H1 (cell line): Measurements from ENCODE around the gene UNC119B. TPM values are rescaled to one million over a fixed set of nuclear protein-coding genes. Genes with fewer than 3 reads are reported as not detected.

Experiments
- CREB1 ChIP-seq: IDR thresholded peaks from 2 replicates; pipeline ENCODE4 v1.6.1; 2012; ENCODE audit warnings: inconsistent platforms
- EGR1 ChIP-seq: IDR thresholded peaks from 2 replicates; pipeline ENCODE4 v1.6.1; 2011; ENCODE audit warnings: low read depth, low read length, borderline replicate concordance
- EP300 ChIP-seq, 2 experiments: IDR thresholded peaks; 1 replicate in 1 of 2; 2 replicates in 1 of 2; pipeline ENCODE4 v1.6.1; 2011 to 2012; ENCODE audit warnings: low read depth in 2 of 2, low read length in 2 of 2, mild to moderate bottlenecking in 2 of 2, borderline replicate concordance in 1 of 2, inconsistent platforms in 1 of 2, moderate library complexity in 1 of 2
- EZH2 ChIP-seq: fragments of 200-600 bp; sonication (generic); IDR thresholded peaks from 2 replicates; pipeline ENCODE4 v1.7.1; 2012; ENCODE audit warnings: low read depth, mild to moderate bottlenecking, moderate library complexity, low read length, inconsistent platforms; ENCODE audit not compliant: severe bottlenecking
- JUN ChIP-seq: IDR thresholded peaks from 2 replicates; pipeline ENCODE4 v1.6.1; 2011; ENCODE audit warnings: low read depth, mild to moderate bottlenecking, improper control_type of control experiment, low read length
- RXRA ChIP-seq: IDR thresholded peaks from 2 replicates; pipeline ENCODE4 v1.6.1; 2011; ENCODE audit warnings: low read depth, mild to moderate bottlenecking, low read length, moderate library complexity; ENCODE audit not compliant: insufficient read depth
- YY1 ChIP-seq: IDR thresholded peaks from 2 replicates; pipeline ENCODE4 v1.6.1; 2011; ENCODE audit warnings: low read depth, mild to moderate bottlenecking, low read length
- polyA plus RNA-seq, 7 experiments: library from polyadenylated mRNA; depleted of rRNA in 3 of 7; stranded (reverse) in 5 of 7; unstranded in 2 of 7; fragments of >200 nt in 5 of 7; fragments of 200-250 nt in 2 of 7; gene quantifications; 1 replicate in 5 of 7; 2 replicates in 1 of 7; 4 replicates in 1 of 7; pipeline versions ENCODE4 v1.2.1 to v1.2.3, GENCODE V29; 2011 to 2013; ENCODE audit warnings: missing spikeins in 2 of 7, mixed read lengths in 2 of 7
- total RNA-seq: library from RNA; stranded (reverse); fragmentation: NEBNext Ultra II Directional; extraction: Animal tissue kit (Norgen Biotek cat#: 25700); gene quantifications from 2 replicates; pipeline ENCODE4 v1.2.1, GENCODE V29; 2021

Gene UNC119B
- total and polyA plus RNA-seq, 2 of the 8 experiments (the other 6 are each of a cell fraction or from before 2014, with no cell fraction given), result 40.5 to 50.1 TPM

DNA sequence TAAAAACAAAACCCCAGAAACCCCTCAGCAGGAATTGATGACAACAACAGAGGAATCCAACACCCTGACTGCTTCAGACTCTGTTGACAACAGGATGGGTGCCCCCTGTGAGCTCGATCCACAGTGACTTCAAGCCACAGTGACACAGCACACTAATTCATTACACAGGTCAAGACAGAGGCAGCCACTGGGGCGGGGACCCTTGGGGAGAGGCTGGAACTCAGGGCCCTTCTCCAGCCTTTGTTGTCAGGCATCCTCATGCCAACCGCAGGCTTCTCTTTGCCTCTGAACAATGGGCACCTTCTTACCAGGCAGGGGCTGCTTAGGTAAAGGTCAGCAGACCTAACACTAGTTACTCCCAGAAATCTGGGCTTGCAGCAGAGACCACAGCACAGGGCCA lies 53.0 kb downstream of the UNC119B start (continued):
- TF ChIP-seq JUN (no peak), YY1 (no peak), EZH2 (no peak), EGR1 (no peak), EP300 (IDR thresholded peaks at IDR 0.05; ENCODE audit: borderline replicate concordance in 1 of 2, low read depth in 2 of 2, low read length in 2 of 2) (no peak), CREB1 (no peak), RXRA (no peak)
- TF ChIP-seq, all 59 proteins: peak for 0
